ENCODE measurements around the gene NTM. TPM values are rescaled to one million over a fixed set of nuclear protein-coding genes. Genes with fewer than 3 reads are reported as not detected.

NTM gene
- total RNA-seq, 1 donor from 2014 or later, result 158 TPM

- DNase-seq, result no peak
These were observed 238.9 kb downstream of the NTM start for GRCh38 chr11:131609337-131609736.

GRCh38 chr11:131609921-131610320, 239.5 kb downstream of the NTM start:
- no peak for DNase-seq

GRCh38 chr11:131611322-131611721, 240.9 kb downstream of the NTM start:
- no peak for DNase-seq

GRCh38 chr11:131612533-131612932, 242.1 kb downstream of the NTM start:
- DNase-seq, result no peak

- DNase-seq, result no peak
These were observed 244.2 kb downstream of the NTM start for GRCh38 chr11:131614631-131615030.

- no peak for DNase-seq
These were observed 245.2 kb downstream of the NTM start for GRCh38 chr11:131615611-131616010.

GRCh38 chr11:131616481-131617140, 246.2 kb downstream of the NTM start:
- DNase-seq, result no peak

GRCh38 chr11:131618201-131618600, 247.8 kb downstream of the NTM start:
- no peak for DNase-seq

GRCh38 chr11:131622193-131622592, 251.8 kb downstream of the NTM start:
- DNase-seq, result no peak

- no peak for DNase-seq
These were observed 254.1 kb downstream of the NTM start for GRCh38 chr11:131624531-131624930.

- DNase-seq, result no peak
These were observed 256.4 kb downstream of the NTM start for GRCh38 chr11:131626788-131627187.

- DNase-seq, result no peak
These were observed 258.3 kb downstream of the NTM start for GRCh38 chr11:131628739-131629138.

GRCh38 chr11:131629925-131630540, 259.6 kb downstream of the NTM start:
- DNase-seq, result no peak

- no peak for DNase-seq
These were observed 262.6 kb downstream of the NTM start for GRCh38 chr11:131632971-131633370.

GRCh38 chr11:131633921-131634715, 263.7 kb downstream of the NTM start:
- DNase-seq, result no peak

- DNase-seq, result no peak
These were observed 267.2 kb downstream of the NTM start for GRCh38 chr11:131637469-131638175.

GRCh38 chr11:131638889-131639288, 268.5 kb downstream of the NTM start:
- DNase-seq, result no peak

- DNase-seq, result no peak
These were observed 269.9 kb downstream of the NTM start for GRCh38 chr11:131640320-131640719.

- DNase-seq, result no peak
These were observed 272.5 kb downstream of the NTM start for GRCh38 chr11:131642756-131643531.

GRCh38 chr11:131644204-131644795, 273.9 kb downstream of the NTM start:
- DNase-seq, result no peak

GRCh38 chr11:131645237-131645636, 274.8 kb downstream of the NTM start:
- no peak for DNase-seq

GRCh38 chr11:131649856-131650255, 279.4 kb downstream of the NTM start:
- DNase-seq, result no peak

All from occipital lobe (tissue), 2 donors.